Measurements from ENCODE around the gene YAP1.

- TF ChIP-seq POLR2AphosphoS5 (IDR thresholded peaks at IDR 0.05) (no peak), POLR2A (IDR thresholded peaks at IDR 0.05) (no peak)
- TF ChIP-seq, protein P1, sequence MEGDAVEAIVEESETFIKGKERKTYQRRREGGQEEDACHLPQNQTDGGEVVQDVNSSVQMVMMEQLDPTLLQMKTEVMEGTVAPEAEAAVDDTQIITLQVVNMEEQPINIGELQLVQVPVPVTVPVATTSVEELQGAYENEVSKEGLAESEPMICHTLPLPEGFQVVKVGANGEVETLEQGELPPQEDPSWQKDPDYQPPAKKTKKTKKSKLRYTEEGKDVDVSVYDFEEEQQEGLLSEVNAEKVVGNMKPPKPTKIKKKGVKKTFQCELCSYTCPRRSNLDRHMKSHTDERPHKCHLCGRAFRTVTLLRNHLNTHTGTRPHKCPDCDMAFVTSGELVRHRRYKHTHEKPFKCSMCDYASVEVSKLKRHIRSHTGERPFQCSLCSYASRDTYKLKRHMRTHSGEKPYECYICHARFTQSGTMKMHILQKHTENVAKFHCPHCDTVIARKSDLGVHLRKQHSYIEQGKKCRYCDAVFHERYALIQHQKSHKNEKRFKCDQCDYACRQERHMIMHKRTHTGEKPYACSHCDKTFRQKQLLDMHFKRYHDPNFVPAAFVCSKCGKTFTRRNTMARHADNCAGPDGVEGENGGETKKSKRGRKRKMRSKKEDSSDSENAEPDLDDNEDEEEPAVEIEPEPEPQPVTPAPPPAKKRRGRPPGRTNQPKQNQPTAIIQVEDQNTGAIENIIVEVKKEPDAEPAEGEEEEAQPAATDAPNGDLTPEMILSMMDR (IDR thresholded peaks at IDR 0.05), result no peak
Measured at GRCh38 chr11:102254047-102254446, 143.8 kb downstream of the YAP1 start.
